GM23338 (cell line): Measurements from ENCODE around the gene PHF21A.

ENCODE experiments used
- CREB1 ChIP-seq: fragments of 250-450 bp; sonication (Bioruptor Pico); IDR thresholded peaks from 2 replicates; pipeline ENCODE4 v1.5.0; 2020; ENCODE audit warnings: low read depth, mild to moderate bottlenecking, moderate library complexity
- CTCF ChIP-seq, 2 experiments: fragments of 200-600 bp in 1 of 2; sonication (generic) in 1 of 2; conservative IDR thresholded peaks; 2 replicates each; pipeline versions ENCODE4 v1.5.1 to v1.6.1; 2016 to 2017; ENCODE audit warnings: antibody characterized with exemption in 2 of 2, low read depth in 2 of 2, mild to moderate bottlenecking in 2 of 2, moderate library complexity in 1 of 2
- EZH2 ChIP-seq: fragments of 200-600 bp; sonication (generic); IDR thresholded peaks from one replicate; pipeline ENCODE4 v1.8.0; 2017; ENCODE audit warnings: antibody characterized with exemption, mild to moderate bottlenecking, low read depth; ENCODE audit not compliant: unreplicated experiment
- POLR2AphosphoS5 ChIP-seq: IDR thresholded peaks from 2 replicates; pipeline ENCODE4 v1.6.1; 2016; ENCODE audit warnings: antibody characterized with exemption, low read depth
- REST ChIP-seq: IDR thresholded peaks from one replicate; pipeline ENCODE4 v1.6.1; 2018; ENCODE audit warnings: antibody characterized with exemption; ENCODE audit not compliant: unreplicated experiment

GRCh38 chr11:45928535-45929215 is 192.6 kb downstream of the PHF21A start:
- TF ChIP-seq POLR2AphosphoS5 (no peak), CTCF (conservative IDR thresholded peaks at IDR 0.05; ENCODE audit: low read depth in 2 of 2) (no peak), EZH2 (no peak), REST (no peak), CREB1 (CRISPR knock-in tag) (no peak)
